Activated CD8-positive, alpha-beta T cell treated with anti-CD3 and anti-CD28 coated beads for 36 hours (primary cell): ENCODE results near the gene MTOR. TPM values are rescaled to one million over a fixed set of nuclear protein-coding genes. Genes with fewer than 3 reads are reported as not detected.

Experiments
- ATAC-seq: fragments of 200-7000 bp; cut with Tn5 transposase; one replicate; pipeline ENCODE4 v1.10.0; 2021; ENCODE audit warnings: mild to moderate bottlenecking, moderate library complexity
- CTCF ChIA-PET: fragments of 350-600 bp; sonication (Branson Sonifier 250); formaldehyde crosslinking; loops from one replicate; lab custom pipeline; 2021; ENCODE audit warnings: antibody characterized with exemption; lab: Charles Lee
- POLR2A ChIA-PET: fragments of 350-600 bp; sonication (Branson Sonifier 250); formaldehyde crosslinking; loops from one replicate; lab custom pipeline; 2021; ENCODE audit warnings: antibody characterized with exemption; lab: Charles Lee
- DNase-seq: peaks from one replicate; pipeline ENCODE4 v3.0.0-alpha.2; 2020
- H3K27ac Mint-ChIP-seq: one replicate; pipeline ENCODE4 v1.8.0; 2021; ENCODE audit warnings: mild to moderate bottlenecking, mixed read lengths
- H3K27me3 Mint-ChIP-seq: one replicate; pipeline ENCODE4 v1.8.0; 2021; ENCODE audit warnings: mixed read lengths
- H3K36me3 Mint-ChIP-seq: one replicate; pipeline ENCODE4 v1.8.0; 2021; ENCODE audit warnings: low read depth, mixed read lengths
- H3K4me1 Mint-ChIP-seq: one replicate; pipeline ENCODE4 v1.8.0; 2021; ENCODE audit warnings: low read depth, mixed read lengths
- H3K4me3 Mint-ChIP-seq: one replicate; pipeline ENCODE4 v1.8.0; 2021; ENCODE audit warnings: mild to moderate bottlenecking, moderate library complexity, mixed read lengths
- H3K9me3 Mint-ChIP-seq: one replicate; pipeline ENCODE4 v1.8.0; 2021; ENCODE audit warnings: mixed read lengths
- intact Hi-C: fragments of 100-400 bp; cut with micrococcal nuclease; formaldehyde crosslinking; loops from one replicate; pipeline ENCODE4 v1.10.0; 2022
- total RNA-seq, 2 experiments: library from RNA; stranded (reverse); gene quantifications; one replicate each; pipeline ENCODE4 v1.2.3, GENCODE V29; 2021
- TF ChIP-seq, protein P1 (sequence below): fragments of 200-600 bp; IDR thresholded peaks from one replicate; pipeline ENCODE4 v1.8.0; 2022; ENCODE audit warnings: antibody characterized with exemption, mild to moderate bottlenecking

Gene MTOR
- total RNA-seq, 2 experiments from 2014 or later = 34.7 to 36.8 TPM

DNA sequence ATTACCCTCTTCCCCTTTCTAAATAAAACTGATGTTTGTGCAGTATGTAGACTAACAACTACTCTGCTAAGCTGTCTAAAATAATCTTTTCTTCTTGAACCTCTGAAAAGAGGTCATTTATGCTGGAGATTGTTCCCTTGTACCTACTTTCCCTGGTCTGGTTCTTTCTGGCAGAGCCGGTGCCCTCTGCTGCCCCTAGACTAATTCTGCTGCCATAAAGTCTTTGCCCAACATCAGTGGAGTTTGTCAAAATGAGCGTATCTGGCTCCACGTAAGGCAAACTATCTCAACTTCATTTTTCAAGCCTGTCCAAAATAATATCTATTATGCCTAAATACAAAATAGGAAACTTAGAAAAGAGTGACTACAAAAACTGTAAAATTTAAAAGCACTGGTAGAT lies 104.1 kb downstream of the MTOR start:
- ChIA-PET POLR2A (no interaction called here), CTCF (interaction anchor here (1.5 kb wide), 1 partner anchor 121 kb away, joined by 7 read pairs; no protein-coding TSS in a partner anchor)
- intact Hi-C loops = no loop called here
- H3K27me3 Mint-ChIP-seq = no peaks in the 10 kb centered on the region
- peaks cover 18% of the 10 kb centered on the region for H3K4me1 Mint-ChIP-seq
- TF ChIP-seq, protein P1, sequence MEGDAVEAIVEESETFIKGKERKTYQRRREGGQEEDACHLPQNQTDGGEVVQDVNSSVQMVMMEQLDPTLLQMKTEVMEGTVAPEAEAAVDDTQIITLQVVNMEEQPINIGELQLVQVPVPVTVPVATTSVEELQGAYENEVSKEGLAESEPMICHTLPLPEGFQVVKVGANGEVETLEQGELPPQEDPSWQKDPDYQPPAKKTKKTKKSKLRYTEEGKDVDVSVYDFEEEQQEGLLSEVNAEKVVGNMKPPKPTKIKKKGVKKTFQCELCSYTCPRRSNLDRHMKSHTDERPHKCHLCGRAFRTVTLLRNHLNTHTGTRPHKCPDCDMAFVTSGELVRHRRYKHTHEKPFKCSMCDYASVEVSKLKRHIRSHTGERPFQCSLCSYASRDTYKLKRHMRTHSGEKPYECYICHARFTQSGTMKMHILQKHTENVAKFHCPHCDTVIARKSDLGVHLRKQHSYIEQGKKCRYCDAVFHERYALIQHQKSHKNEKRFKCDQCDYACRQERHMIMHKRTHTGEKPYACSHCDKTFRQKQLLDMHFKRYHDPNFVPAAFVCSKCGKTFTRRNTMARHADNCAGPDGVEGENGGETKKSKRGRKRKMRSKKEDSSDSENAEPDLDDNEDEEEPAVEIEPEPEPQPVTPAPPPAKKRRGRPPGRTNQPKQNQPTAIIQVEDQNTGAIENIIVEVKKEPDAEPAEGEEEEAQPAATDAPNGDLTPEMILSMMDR = no peak
- H3K9me3 Mint-ChIP-seq = no peaks in the 10 kb centered on the region
- H3K27ac Mint-ChIP-seq = peak overlapping the region; percentile 27
- no peak for ATAC-seq
- no peak overlapping the region for H3K4me3 Mint-ChIP-seq
- peaks cover 17% of the 10 kb centered on the region for H3K36me3 Mint-ChIP-seq
- DNase-seq = no peak

DNA sequence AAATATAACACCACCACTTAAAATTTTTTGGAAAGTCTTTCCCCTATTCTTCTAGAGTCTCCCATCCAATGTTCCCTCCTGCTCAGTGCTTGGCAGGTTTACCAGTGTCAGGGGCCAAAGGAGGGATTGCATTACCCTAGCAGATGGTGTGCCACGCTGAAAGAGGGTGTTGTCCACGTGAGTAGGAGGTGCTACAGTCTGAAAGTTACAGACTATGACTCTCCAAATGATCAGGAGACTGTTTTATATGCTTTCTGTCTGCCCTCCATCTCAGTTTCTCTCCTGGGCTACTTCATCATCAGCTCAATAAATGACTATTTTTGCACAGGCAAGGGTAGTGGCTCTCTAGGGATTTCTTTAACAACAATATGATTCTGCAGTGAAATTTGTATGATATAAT lies 104.5 kb downstream of the MTOR start:
- ATAC-seq = no peak
- H3K4me3 Mint-ChIP-seq = no peak overlapping the region
- no peaks in the 10 kb centered on the region for H3K9me3 Mint-ChIP-seq
- intact Hi-C loops = no loop called here
- H3K27ac Mint-ChIP-seq = no peak overlapping the region
- CTCF ChIA-PET = interaction anchor here (1.5 kb wide), 1 partner anchor 120 kb away, joined by 7 read pairs; no protein-coding TSS in a partner anchor
- peaks cover 18% of the 10 kb centered on the region for H3K4me1 Mint-ChIP-seq
- TF ChIP-seq, protein P1 = no peak
- DNase-seq = no peak
- H3K27me3 Mint-ChIP-seq = no peaks in the 10 kb centered on the region
- POLR2A ChIA-PET = no interaction called here
- H3K36me3 Mint-ChIP-seq = peaks cover 21% of the 10 kb centered on the region

DNA sequence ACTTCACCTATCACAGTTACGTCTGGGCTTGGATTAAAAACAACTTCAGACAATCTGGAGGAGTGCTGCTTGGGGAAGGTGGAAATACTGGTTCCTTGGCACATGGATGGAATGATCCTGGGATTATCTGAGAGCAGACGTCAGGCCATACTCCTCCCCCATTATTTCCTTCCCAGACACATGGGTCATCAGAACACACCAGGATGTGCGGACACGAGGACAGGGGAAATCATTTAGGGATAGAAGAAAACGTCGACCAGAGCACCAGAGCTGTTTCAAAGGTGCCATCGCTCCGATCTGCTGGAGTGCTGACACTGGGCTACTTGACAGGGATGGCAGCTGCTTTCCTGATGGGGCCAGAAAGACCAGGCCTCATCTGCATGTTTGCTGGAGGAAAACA lies 105.0 kb downstream of the MTOR start:
- Mint-ChIP-seq H3K4me1 (peaks cover 18% of the 10 kb centered on the region), H3K36me3 (peaks cover 24% of the 10 kb centered on the region), H3K4me3 (no peak overlapping the region), H3K27me3 (no peaks in the 10 kb centered on the region), H3K9me3 (no peaks in the 10 kb centered on the region), H3K27ac (no peak overlapping the region)
- intact Hi-C loops = no loop called here
- ATAC-seq (no peak), DNase-seq (no peak)
- ChIA-PET CTCF (interaction anchor here (1.0 kb wide), 1 partner anchor 120 kb away, joined by 3 read pairs; no protein-coding TSS in a partner anchor), POLR2A (no interaction called here)
- TF ChIP-seq, protein P1 = no peak

DNA sequence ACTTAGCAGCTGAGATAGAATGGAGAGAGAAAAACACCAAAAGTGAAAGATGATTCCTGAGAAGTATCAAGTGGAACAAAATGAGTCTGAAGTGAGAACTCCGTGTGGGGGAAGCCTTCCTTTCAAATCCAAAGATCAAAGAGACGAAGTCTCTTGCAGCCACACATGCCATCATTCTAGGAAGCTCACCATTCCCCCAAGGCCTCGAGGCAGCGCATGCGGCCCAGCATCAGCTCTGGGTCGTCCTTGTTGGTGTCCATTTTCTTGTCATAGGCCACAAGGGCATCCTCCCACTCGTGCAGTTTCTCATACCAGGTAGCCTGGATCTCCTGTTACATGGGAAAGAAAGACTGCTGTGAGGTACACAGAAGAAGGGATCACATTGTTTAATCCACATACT lies 105.4 kb downstream of the MTOR start:
- no peak for ATAC-seq
- Mint-ChIP-seq H3K9me3 (no peaks in the 10 kb centered on the region), H3K27me3 (no peaks in the 10 kb centered on the region), H3K27ac (peak overlapping the region; percentile 5), H3K4me3 (no peak overlapping the region), H3K4me1 (peaks cover 18% of the 10 kb centered on the region), H3K36me3 (peaks cover 20% of the 10 kb centered on the region)
- TF ChIP-seq, protein P1 = no peak
- POLR2A ChIA-PET = no interaction called here
- CTCF ChIA-PET = interaction anchor here (1.0 kb wide), 1 partner anchor 119 kb away, joined by 3 read pairs; no protein-coding TSS in a partner anchor
- intact Hi-C loops = no loop called here
- DNase-seq = no peak

DNA sequence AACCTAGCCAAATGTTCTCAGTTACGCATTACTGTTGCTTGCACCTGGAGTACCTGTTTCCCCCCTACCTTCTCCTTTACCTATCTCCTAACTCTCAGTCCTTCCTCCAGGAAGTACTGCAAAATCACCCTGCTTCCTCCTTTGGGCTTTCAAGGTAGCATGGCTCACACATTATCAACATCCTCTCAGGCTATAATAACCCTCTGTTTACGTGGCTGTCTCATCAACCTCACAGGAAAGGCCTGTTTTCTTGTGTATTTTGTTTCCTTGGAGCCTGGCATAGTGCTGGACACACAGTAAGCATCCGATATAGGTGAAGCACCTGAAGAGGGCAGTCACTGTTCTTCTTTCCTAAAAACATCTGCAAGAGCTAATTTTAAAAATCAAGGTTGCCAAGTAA lies 105.9 kb downstream of the MTOR start:
- Mint-ChIP-seq H3K27me3 (no peaks in the 10 kb centered on the region), H3K4me3 (no peak overlapping the region), H3K36me3 (peaks cover 18% of the 10 kb centered on the region), H3K4me1 (peaks cover 18% of the 10 kb centered on the region), H3K9me3 (no peaks in the 10 kb centered on the region), H3K27ac (peak overlapping the region; percentile 5)
- ChIA-PET CTCF (interaction anchor here (1.0 kb wide), 1 partner anchor 119 kb away, joined by 3 read pairs; no protein-coding TSS in a partner anchor), POLR2A (no interaction called here)
- no peak for DNase-seq
- no peak for ATAC-seq
- intact Hi-C loops = no loop called here
- TF ChIP-seq, protein P1 = no peak
